ENCODE results near the gene RNF151.
A peak's percentile ranks its signal among the peaks of the same experiment; 100 is the strongest.

Gene RNF151

GRCh38 chr16:1976951-1977874 lies 10.6 kb downstream of the RNF151 start:
- DNase-seq (ENCODE audit: extremely low read depth in 1 of 2, low read depth in 1 of 2) = no peak

- DNase-seq (ENCODE audit: extremely low read depth in 1 of 2, low read depth in 1 of 2) = no peak
These were observed 11.2 kb downstream of the RNF151 start for GRCh38 chr16:1977875-1978268.

DNA sequence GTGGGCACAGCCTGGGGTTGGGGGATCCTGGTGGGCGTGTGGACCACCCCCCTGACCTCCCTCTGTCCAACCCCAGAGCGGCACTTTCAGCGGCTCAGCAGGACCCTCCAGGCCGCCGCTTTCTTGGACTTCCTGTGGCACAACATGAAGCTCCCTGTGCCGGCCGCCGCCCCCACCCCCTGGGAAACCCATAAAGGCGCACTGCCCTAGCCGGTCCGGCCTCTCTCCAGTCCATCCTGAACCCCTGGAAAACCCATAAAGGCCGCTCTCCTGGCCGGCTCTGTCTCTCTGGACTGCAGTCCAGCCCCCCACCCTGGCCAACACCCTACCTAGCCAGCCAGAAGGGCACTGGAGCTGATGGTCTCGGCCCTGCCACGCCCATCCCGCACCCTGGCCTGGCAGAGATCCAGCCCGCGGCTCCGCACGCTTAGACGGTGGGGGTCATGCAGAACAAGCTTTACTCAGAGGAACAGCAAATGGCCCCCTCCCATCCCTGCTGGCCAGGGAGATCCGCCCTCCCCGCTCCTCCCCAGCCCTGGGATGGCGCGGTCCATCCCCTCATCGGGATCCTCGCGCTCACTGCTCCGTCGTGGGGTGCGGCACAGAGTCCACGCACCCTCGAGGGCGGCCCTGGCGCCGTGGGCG lies 11.9 kb downstream of the RNF151 start:
- no peak for DNase-seq (ENCODE audit: extremely low read depth in 1 of 2, low read depth in 1 of 2)

- no peak for DNase-seq (ENCODE audit: extremely low read depth in 1 of 2, low read depth in 1 of 2)
These were observed 12.8 kb downstream of the RNF151 start for GRCh38 chr16:1979271-1980029.

GRCh38 chr16:1980030-1980769 lies 13.5 kb downstream of the RNF151 start:
- no peak for DNase-seq (ENCODE audit: extremely low read depth in 1 of 2, low read depth in 1 of 2)

GRCh38 chr16:1980770-1981087 lies 14.1 kb downstream of the RNF151 start:
- DNase-seq (ENCODE audit: extremely low read depth in 1 of 2, low read depth in 1 of 2) = no peak

- DNase-seq (ENCODE audit: extremely low read depth in 1 of 2, low read depth in 1 of 2) = no peak
These were observed 14.8 kb downstream of the RNF151 start, which contains the start of gene NOXO1 for GRCh38 chr16:1981398-1981836. Gene NOXO1, minus strand, starts transcription at chr16:1981469. Its CDS starts 290 bp downstream, at chr16:1981179.

DNA sequence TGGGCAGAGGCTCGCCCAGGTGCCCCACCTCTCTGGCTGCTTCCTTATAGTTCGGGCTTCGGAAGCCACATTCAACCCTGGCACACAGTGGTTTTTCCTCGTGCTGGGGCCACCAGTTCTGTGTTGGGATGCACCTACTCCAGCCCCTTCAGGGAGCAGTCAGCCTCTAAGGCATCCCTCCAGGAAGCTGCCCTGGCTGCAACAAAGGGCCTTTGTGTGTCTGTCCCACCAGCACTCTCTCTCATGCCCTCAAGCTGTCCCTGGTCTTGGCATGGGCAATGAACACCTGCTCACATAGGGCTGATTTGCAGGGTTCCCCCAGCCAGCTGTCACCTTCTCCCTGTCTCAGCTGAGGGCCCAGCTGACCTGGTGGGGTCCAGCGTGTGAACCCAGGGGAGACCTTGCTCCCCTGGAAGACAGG lies 15.4 kb downstream of the RNF151 start:
- DNase-seq (ENCODE audit: extremely low read depth in 1 of 2, low read depth in 1 of 2) = no peak

DNA sequence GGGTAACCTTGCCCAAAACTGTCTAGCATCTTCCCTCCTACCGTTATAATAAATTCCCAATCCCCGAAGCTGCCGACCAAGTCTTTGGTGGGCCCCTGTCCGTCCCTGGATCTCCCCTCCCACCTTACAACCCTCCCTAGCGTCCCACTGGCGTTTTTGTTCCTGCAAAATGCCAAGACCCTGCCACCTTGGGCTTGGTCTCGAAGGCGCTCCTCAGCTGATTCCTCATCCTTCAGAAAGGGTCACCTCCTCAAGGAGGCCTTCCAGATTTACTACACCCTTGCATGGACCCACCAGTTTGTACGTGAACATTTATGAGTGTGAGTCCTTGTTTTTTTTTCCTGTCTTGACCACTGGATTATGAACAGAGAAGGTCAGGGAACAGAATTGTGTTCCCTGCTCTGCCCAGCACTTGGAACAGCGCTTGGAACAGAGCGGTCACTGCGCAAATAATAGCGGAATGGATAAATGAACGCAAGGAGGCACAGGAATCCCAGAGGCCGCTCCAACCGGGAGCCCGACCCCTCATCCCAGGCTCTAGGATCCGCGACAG lies 16.4 kb downstream of the RNF151 start:
- DNase-seq (ENCODE audit: extremely low read depth in 1 of 2, low read depth in 1 of 2) = no peak

DNA sequence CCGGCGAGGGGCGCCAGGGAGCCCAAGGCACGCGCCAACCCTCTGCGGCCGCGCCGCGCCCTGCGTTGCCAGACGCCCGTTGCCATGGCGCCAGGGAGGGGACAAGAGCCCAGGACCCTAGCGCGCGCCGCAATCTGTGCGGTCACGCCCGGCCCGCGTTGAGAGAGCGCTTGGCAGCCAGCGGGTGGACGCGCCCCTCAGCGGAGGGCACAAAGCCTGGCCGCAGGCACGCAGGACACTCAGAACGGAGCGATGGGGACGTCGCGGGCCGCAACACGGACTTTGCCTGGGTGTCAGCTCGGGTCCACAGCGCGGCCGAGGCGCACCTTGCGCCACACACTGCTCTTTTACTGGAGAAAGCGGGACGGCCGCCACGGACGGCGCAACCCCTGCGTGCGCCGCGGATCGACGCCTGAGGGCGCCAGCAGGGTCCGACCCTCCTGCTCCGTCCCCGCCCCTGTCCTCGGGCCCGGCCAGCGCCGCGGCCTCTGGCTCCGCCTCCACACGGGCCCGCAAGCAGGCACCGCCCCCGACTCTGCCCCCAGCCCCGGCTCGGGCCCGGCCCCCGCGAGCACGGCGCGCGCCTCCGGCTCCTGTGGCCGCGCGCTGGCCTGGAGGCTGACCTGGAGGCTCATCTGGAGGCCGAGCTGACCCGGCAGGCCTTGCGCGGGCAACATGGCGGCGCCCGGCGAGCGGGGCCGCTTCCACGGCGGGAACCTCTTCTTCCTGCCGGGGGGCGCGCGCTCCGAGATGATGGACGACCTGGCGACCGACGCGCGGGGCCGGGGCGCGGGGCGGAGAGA lies 17.1 kb downstream of the RNF151 start, which contains the start of gene GFER:
TSS of gene GFER (plus strand) at position 650 of the 803 bp plus-strand sequence. CDS start at position 676, 26 bp downstream.
- peak in 1 of 2 donors; percentile 51 for DNase-seq (ENCODE audit: extremely low read depth in 1 of 2, low read depth in 1 of 2)

DNA sequence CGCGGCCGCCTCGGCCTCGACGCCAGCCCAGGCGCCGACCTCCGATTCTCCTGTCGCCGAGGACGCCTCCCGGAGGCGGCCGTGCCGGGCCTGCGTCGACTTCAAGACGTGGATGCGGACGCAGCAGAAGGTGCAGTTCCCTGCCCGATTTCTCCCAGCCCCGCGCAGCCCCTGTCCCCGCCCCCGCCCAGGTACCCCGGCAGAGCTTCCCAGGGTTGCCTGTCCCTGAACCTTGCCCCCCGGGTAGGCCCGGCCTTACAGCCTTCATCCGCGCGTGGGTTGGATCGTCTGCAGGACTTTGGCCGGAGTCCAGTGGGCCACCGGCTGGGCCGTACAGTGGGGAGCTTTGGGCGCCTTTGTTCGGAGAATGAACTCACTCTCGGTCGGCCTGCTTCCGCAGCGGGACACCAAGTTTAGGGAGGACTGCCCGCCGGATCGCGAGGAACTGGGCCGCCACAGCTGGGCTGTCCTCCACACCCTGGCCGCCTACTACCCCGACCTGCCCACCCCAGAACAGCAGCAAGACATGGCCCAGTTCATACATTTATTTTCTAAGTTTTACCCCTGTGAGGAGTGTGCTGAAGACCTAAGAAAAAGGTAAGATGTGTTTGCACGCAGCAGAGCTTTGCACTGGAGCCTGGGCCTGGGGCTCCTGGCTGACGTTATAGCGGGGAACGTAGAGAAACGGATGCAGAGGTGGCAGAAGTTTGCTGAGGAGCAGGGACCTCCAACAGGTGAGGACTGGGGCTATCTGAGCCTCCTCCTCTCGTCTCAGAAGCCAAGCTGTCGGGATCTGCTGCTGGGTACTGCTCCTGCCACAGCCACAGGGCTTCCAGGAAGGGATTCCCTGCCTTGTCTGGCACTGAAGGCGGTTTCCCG lies 17.9 kb downstream of the RNF151 start:
- DNase-seq (ENCODE audit: extremely low read depth in 1 of 2, low read depth in 1 of 2) = no peak

GRCh38 chr16:1985466-1986150 lies 19.0 kb downstream of the RNF151 start:
- no peak for DNase-seq (ENCODE audit: extremely low read depth in 1 of 2, low read depth in 1 of 2)

DNA sequence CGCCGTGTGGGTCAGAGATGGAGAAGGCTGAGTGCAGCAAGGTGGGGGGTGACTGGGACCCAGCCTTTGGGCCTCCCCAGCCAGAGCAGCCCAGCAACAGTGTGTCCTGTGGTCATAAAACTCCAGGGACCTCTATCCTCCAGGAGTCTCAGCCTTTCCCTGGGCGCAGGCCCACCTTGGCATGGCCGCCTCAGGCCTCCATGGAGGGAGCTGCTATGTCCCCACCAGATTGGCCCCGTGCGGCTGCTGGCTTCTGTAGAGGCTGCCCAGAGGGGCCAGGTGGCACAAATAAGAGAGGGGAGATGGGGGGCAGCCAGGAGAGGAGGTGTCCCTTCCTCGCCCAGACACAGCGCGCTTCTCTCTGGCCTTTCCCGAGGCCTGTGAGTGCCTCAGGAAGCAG lies 20.5 kb downstream of the RNF151 start:
- no peak for DNase-seq (ENCODE audit: extremely low read depth in 1 of 2, low read depth in 1 of 2)

- no peak for DNase-seq (ENCODE audit: extremely low read depth in 1 of 2, low read depth in 1 of 2)
These were observed 22.8 kb downstream of the RNF151 start, which contains the start of gene SYNGR3 for GRCh38 chr16:1989209-1990100. Gene SYNGR3, plus strand, starts transcription at chr16:1989970. Its CDS starts 133 bp downstream, at chr16:1990103.

DNA sequence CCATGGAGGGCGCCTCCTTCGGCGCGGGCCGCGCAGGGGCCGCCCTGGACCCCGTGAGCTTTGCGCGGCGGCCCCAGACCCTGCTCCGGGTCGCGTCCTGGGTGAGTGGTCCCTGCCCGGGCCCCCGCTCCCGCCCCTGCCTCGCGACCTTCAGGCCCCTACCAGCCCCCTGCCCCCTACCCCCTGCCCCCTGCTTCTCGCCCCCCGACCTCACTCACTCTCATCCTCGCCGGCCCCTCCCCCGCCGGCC lies 23.4 kb downstream of the RNF151 start:
- DNase-seq (ENCODE audit: extremely low read depth in 1 of 2, low read depth in 1 of 2) = no peak

GRCh38 chr16:1990351-1991134 lies 23.9 kb downstream of the RNF151 start:
- DNase-seq (ENCODE audit: extremely low read depth in 1 of 2, low read depth in 1 of 2) = no peak
